ENCODE measurements around the gene FBLN1.

Gene FBLN1

DNA sequence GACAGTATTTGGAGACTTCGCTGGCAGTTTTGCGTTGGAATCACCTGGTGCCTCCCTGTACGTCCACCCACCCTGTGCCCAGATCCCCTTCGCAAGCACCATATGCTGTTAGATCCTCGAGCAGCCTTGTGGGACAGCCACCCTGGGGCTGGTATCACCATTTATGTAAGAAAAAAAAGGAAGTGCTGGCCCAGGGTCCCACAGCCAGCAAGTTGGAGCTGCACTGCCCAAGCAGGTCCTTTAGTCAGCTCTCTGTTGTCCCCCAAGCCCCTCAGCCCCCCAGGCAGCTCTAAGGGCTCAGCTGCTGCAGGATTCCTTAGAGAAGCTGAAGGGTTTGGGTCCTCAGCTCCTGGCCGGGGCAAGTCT lies 80.3 kb downstream of the FBLN1 start:
- H3K9ac ChIP-seq (ENCODE audit: low read length), result no peak overlapping the region
- H2BK120ac ChIP-seq (ENCODE audit: insufficient read depth, low read length, poor library complexity), result peak overlapping the region; percentile 27
- H3K27ac ChIP-seq (ENCODE audit: low read depth, low read length), result no peak overlapping the region
- no peak overlapping the region for H2BK5ac ChIP-seq (ENCODE audit: low read depth, low read length, poor library complexity)
- no peak overlapping the region for H4K12ac ChIP-seq (ENCODE audit: low read depth, low read length)
- H4K91ac ChIP-seq (ENCODE audit: low read depth, low read length), result peak overlapping the region; percentile 99
- H3K23ac ChIP-seq (ENCODE audit: low read length), result no peak overlapping the region
- no peak overlapping the region for H2BK12ac ChIP-seq (ENCODE audit: low read length)
- peak overlapping the region; percentile 25 for H3K4me3 ChIP-seq (ENCODE audit: low read depth, low read length)
- no peaks in the 10 kb centered on the region for H3K9me3 ChIP-seq (ENCODE audit: insufficient read depth, low read depth, low read length)
- H3K79me2 ChIP-seq (ENCODE audit: control insufficient read depth, insufficient read depth, low read length, poor library complexity), result peaks cover 19% of the 10 kb centered on the region
- DNase-seq, result no peak
- peak overlapping the region; percentile 25 for H3K14ac ChIP-seq (ENCODE audit: low read length)
- H2AK5ac ChIP-seq (ENCODE audit: low read length), result peak overlapping the region; percentile 97
- no peak overlapping the region for H3K4ac ChIP-seq (ENCODE audit: low read depth, low read length)
- peaks cover 47 to 53% of the 10 kb centered on the region in 2 experiments for H3K4me1 ChIP-seq (ENCODE audit: control insufficient read depth in 1 of 2, insufficient read depth in 2 of 2, low read length in 2 of 2)
- H3K79me1 ChIP-seq (ENCODE audit: low read length), result peaks cover 54% of the 10 kb centered on the region
- peaks cover 31 to 40% of the 10 kb centered on the region in 2 experiments for H3K36me3 ChIP-seq (ENCODE audit: control insufficient read depth in 1 of 2, insufficient read depth in 2 of 2, low read length in 2 of 2)
- H3K18ac ChIP-seq (ENCODE audit: low read length), result no peak overlapping the region
- H4K8ac ChIP-seq (ENCODE audit: low read depth, low read length), result no peak overlapping the region
- H2AFZ ChIP-seq (ENCODE audit: insufficient read depth, low read length, poor library complexity), result no peak overlapping the region
- WGBS (ENCODE audit: extremely low coverage, insufficient coverage, insufficient read length), result no CpG with 5 or more reads among the region's 6 CpGs
- H3K4me2 ChIP-seq (ENCODE audit: low read length), result no peak overlapping the region
- H3K27me3 ChIP-seq (ENCODE audit: insufficient read depth, low read length), result no peaks in the 10 kb centered on the region

DNA sequence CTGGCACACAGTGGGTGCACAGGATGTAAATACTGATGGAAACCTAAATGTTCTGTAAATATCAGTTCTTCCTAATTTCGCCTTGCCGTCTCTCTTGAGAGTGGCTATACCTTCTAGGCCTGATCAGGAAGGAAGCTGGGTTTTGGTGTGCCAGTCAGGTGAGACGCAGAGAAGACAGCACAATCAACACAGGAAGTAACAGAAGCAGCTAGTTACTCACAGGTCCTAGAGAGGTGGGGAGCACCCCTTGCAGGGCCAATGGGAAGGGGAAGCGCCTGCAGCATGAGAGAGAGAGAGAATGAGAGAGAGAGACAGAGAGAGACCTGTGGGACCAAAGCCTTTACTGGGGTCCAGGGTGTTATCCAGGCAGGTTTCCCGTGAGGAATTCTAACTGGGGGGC lies 80.8 kb downstream of the FBLN1 start:
- WGBS (ENCODE audit: extremely low coverage, insufficient coverage, insufficient read length), result no CpG with 5 or more reads among the region's 5 CpGs
- Histone ChIP-seq H2BK5ac (ENCODE audit: low read depth, low read length, poor library complexity) (no peak overlapping the region), H3K79me2 (ENCODE audit: control insufficient read depth, insufficient read depth, low read length, poor library complexity) (peaks cover 19% of the 10 kb centered on the region), H3K27ac (ENCODE audit: low read depth, low read length) (no peak overlapping the region), H3K36me3 (ENCODE audit: control insufficient read depth in 1 of 2, insufficient read depth in 2 of 2, low read length in 2 of 2) (peaks cover 29 to 37% of the 10 kb centered on the region in 2 experiments), H2AFZ (ENCODE audit: insufficient read depth, low read length, poor library complexity) (no peak overlapping the region), H3K4ac (ENCODE audit: low read depth, low read length) (no peak overlapping the region), H2AK5ac (ENCODE audit: low read length) (no peak overlapping the region), H3K9me3 (ENCODE audit: insufficient read depth, low read depth, low read length) (no peaks in the 10 kb centered on the region), H3K27me3 (ENCODE audit: insufficient read depth, low read length) (no peaks in the 10 kb centered on the region), H3K4me1 (ENCODE audit: control insufficient read depth in 1 of 2, insufficient read depth in 2 of 2, low read length in 2 of 2) (peaks cover 49 to 53% of the 10 kb centered on the region in 2 experiments), H4K8ac (ENCODE audit: low read depth, low read length) (no peak overlapping the region), H3K14ac (ENCODE audit: low read length) (peak overlapping the region; percentile 19), H3K9ac (ENCODE audit: low read length) (no peak overlapping the region), H3K79me1 (ENCODE audit: low read length) (peaks cover 56% of the 10 kb centered on the region), H3K23ac (ENCODE audit: low read length) (no peak overlapping the region), H4K91ac (ENCODE audit: low read depth, low read length) (peak overlapping the region; percentile 64), H2BK120ac (ENCODE audit: insufficient read depth, low read length, poor library complexity) (no peak overlapping the region), H3K4me3 (ENCODE audit: low read depth, low read length) (no peak overlapping the region), H2BK12ac (ENCODE audit: low read length) (no peak overlapping the region), H4K12ac (ENCODE audit: low read depth, low read length) (no peak overlapping the region), H3K4me2 (ENCODE audit: low read length) (no peak overlapping the region), H3K18ac (ENCODE audit: low read length) (peak overlapping the region; percentile 37)
- no peak for DNase-seq

DNA sequence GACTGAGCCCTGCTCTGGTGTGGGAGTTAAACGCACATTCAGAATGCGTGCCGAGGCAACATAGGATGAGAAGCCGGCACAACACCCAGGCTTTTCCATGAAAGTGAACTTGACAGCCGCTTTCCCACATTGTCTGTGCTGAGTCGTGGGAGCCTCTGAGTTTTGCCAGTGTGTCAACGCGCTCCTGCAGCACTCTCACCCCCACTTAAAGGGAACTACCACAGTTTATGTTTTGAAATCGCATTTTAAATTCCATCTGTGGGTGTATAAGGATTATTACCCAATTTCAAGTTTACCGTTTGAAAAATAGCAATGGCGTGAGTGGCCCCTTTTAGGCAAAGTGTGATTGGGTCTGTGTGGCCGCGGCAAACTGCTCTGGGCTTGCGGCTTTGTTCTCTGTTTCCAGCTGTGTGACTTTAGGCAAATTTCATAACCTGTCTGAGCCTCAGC lies 81.5 kb downstream of the FBLN1 start:
- H4K91ac ChIP-seq (ENCODE audit: low read depth, low read length), result peak overlapping the region; percentile 64
- H3K27ac ChIP-seq (ENCODE audit: low read depth, low read length), result no peak overlapping the region
- H3K79me1 ChIP-seq (ENCODE audit: low read length), result peaks cover 53% of the 10 kb centered on the region
- H2BK12ac ChIP-seq (ENCODE audit: low read length), result no peak overlapping the region
- DNase-seq, result peak; percentile 65 to 81
- H2BK5ac ChIP-seq (ENCODE audit: low read depth, low read length, poor library complexity), result no peak overlapping the region
- peaks cover 46 to 48% of the 10 kb centered on the region in 2 experiments for H3K4me1 ChIP-seq (ENCODE audit: control insufficient read depth in 1 of 2, insufficient read depth in 2 of 2, low read length in 2 of 2)
- no peak overlapping the region for H3K4ac ChIP-seq (ENCODE audit: low read depth, low read length)
- H3K4me2 ChIP-seq (ENCODE audit: low read length), result no peak overlapping the region
- peaks cover 17% of the 10 kb centered on the region for H3K79me2 ChIP-seq (ENCODE audit: control insufficient read depth, insufficient read depth, low read length, poor library complexity)
- no peaks in the 10 kb centered on the region for H3K9me3 ChIP-seq (ENCODE audit: insufficient read depth, low read depth, low read length)
- no peak overlapping the region for H4K8ac ChIP-seq (ENCODE audit: low read depth, low read length)
- no peak overlapping the region for H3K23ac ChIP-seq (ENCODE audit: low read length)
- no peak overlapping the region for H3K14ac ChIP-seq (ENCODE audit: low read length)
- no peak overlapping the region for H3K9ac ChIP-seq (ENCODE audit: low read length)
- H3K36me3 ChIP-seq (ENCODE audit: control insufficient read depth in 1 of 2, insufficient read depth in 2 of 2, low read length in 2 of 2), result peaks cover 24 to 32% of the 10 kb centered on the region in 2 experiments
- no peak overlapping the region for H3K18ac ChIP-seq (ENCODE audit: low read length)
- H2BK120ac ChIP-seq (ENCODE audit: insufficient read depth, low read length, poor library complexity), result peak overlapping the region; percentile 1
- no CpG with 5 or more reads among the region's 14 CpGs for WGBS (ENCODE audit: extremely low coverage, insufficient coverage, insufficient read length)
- H2AK5ac ChIP-seq (ENCODE audit: low read length), result no peak overlapping the region
- H3K27me3 ChIP-seq (ENCODE audit: insufficient read depth, low read length), result no peaks in the 10 kb centered on the region
- no peak overlapping the region for H2AFZ ChIP-seq (ENCODE audit: insufficient read depth, low read length, poor library complexity)
- no peak overlapping the region for H4K12ac ChIP-seq (ENCODE audit: low read depth, low read length)
- H3K4me3 ChIP-seq (ENCODE audit: low read depth, low read length), result no peak overlapping the region

DNA sequence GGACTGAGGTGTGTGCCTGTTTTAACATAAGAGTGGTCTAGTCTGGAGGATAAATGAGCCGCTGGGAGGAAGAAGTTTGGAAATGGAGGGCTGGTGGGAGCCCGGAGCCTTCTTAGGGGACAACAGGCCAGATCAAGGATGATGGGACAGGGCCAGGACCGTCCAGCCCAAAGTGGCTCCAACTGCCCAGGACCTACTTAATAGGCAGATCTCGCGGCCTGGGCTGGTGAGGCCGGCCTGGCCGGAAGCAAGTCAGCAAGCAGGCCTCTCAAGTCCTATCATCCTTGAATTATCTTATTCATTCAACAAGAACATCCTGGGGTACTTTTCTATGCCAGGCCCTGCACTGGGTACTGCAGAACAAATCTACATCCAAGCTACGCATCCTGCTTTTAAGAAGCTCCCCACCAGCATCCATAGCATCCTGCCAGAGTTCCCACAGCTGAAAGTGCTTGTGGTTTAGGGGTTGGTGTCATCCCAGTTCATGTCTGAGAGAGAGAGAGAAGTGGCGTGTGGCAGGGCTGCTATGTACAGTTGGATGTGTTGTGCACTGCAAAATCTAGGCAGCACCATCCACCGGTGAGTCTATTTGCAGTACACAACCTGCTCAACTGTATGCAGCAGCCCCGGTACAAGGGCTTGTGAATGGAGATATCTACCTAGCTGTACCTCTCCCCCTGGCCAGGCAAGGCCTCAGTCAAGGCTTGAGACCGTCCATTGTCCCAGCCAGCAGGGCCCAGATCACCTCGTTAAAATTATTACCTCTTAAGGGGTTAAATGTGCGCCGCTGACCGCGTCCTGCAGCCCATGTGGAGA lies 82.1 kb downstream of the FBLN1 start:
- Histone ChIP-seq H3K9me3 (ENCODE audit: insufficient read depth, low read depth, low read length) (no peaks in the 10 kb centered on the region), H3K23ac (ENCODE audit: low read length) (no peak overlapping the region), H2AK5ac (ENCODE audit: low read length) (no peak overlapping the region), H4K12ac (ENCODE audit: low read depth, low read length) (no peak overlapping the region), H3K79me1 (ENCODE audit: low read length) (peaks cover 49% of the 10 kb centered on the region), H3K27ac (ENCODE audit: low read depth, low read length) (no peak overlapping the region), H3K27me3 (ENCODE audit: insufficient read depth, low read length) (no peaks in the 10 kb centered on the region), H3K36me3 (ENCODE audit: control insufficient read depth in 1 of 2, insufficient read depth in 2 of 2, low read length in 2 of 2) (peaks cover 27 to 34% of the 10 kb centered on the region in 2 experiments), H2BK12ac (ENCODE audit: low read length) (no peak overlapping the region), H2AFZ (ENCODE audit: insufficient read depth, low read length, poor library complexity) (no peak overlapping the region), H3K79me2 (ENCODE audit: control insufficient read depth, insufficient read depth, low read length, poor library complexity) (peaks cover 10% of the 10 kb centered on the region), H3K9ac (ENCODE audit: low read length) (no peak overlapping the region), H3K14ac (ENCODE audit: low read length) (no peak overlapping the region), H3K4me2 (ENCODE audit: low read length) (no peak overlapping the region), H3K18ac (ENCODE audit: low read length) (no peak overlapping the region), H3K4me1 (ENCODE audit: control insufficient read depth in 1 of 2, insufficient read depth in 2 of 2, low read length in 2 of 2) (peaks cover 39 to 41% of the 10 kb centered on the region in 2 experiments), H3K4me3 (ENCODE audit: low read depth, low read length) (no peak overlapping the region), H2BK120ac (ENCODE audit: insufficient read depth, low read length, poor library complexity) (no peak overlapping the region), H3K4ac (ENCODE audit: low read depth, low read length) (no peak overlapping the region), H4K91ac (ENCODE audit: low read depth, low read length) (no peak overlapping the region), H4K8ac (ENCODE audit: low read depth, low read length) (no peak overlapping the region), H2BK5ac (ENCODE audit: low read depth, low read length, poor library complexity) (no peak overlapping the region)
- no peak for DNase-seq
- no CpG with 5 or more reads among the region's 17 CpGs for WGBS (ENCODE audit: extremely low coverage, insufficient coverage, insufficient read length)

Measured in trophoblast cell (in vitro differentiated cells and primary cell).